H1 (cell line): ENCODE data around the gene SMAP2. TPM values are rescaled to one million over a fixed set of nuclear protein-coding genes. Genes with fewer than 3 reads are reported as not detected.

Source experiments
- ATF3 ChIP-seq: IDR thresholded peaks from 2 replicates; pipeline ENCODE4 v1.6.1; 2011; ENCODE audit warnings: low read depth, mild to moderate bottlenecking, low read length; ENCODE audit not compliant: insufficient read depth
- CBX5 ChIP-seq: fragments of 300-800, 300-1000 bp; sonication (generic); IDR thresholded peaks from 2 replicates; pipeline ENCODE4 v1.7.1; 2016; ENCODE audit warnings: antibody characterized with exemption, low read length, low read depth
- CBX8 ChIP-seq: fragments of 300-800, 300-1000 bp; sonication (generic); IDR thresholded peaks from 2 replicates; pipeline ENCODE4 v1.7.1; 2016; ENCODE audit warnings: low read depth, low read length, borderline replicate concordance
- CEBPB ChIP-seq: IDR thresholded peaks from 2 replicates; pipeline ENCODE4 v1.6.1; 2012; ENCODE audit warnings: low read depth, low read length
- CHD2 ChIP-seq: IDR thresholded peaks from 2 replicates; pipeline ENCODE4 v1.6.1; 2012; ENCODE audit warnings: low read length, improper control_type of control experiment
- EZH2 ChIP-seq: fragments of 200-600 bp; sonication (generic); IDR thresholded peaks from 2 replicates; pipeline ENCODE4 v1.7.1; 2012; ENCODE audit warnings: low read depth, mild to moderate bottlenecking, moderate library complexity, low read length, inconsistent platforms; ENCODE audit not compliant: severe bottlenecking
- MAX ChIP-seq: IDR thresholded peaks from 2 replicates; pipeline ENCODE4 v1.6.1; 2012; ENCODE audit warnings: inconsistent platforms
- POU5F1 ChIP-seq: IDR thresholded peaks from 2 replicates; pipeline ENCODE4 v1.6.1; 2011; ENCODE audit warnings: low read depth, mild to moderate bottlenecking, low read length, moderate library complexity
- SAP30 ChIP-seq: fragments of 300-600 bp; sonication (generic); IDR thresholded peaks from 2 replicates; pipeline ENCODE4 v1.7.1; 2012; ENCODE audit warnings: low read length, moderate library complexity, mild to moderate bottlenecking, inconsistent platforms; ENCODE audit not compliant: insufficient read depth, insufficient replicate concordance
- TAF7 ChIP-seq: optimal IDR thresholded peaks from 2 replicates; pipeline ENCODE3; 2011; ENCODE audit warnings: low read depth, mild to moderate bottlenecking, inconsistent platforms, low read length, moderate library complexity, borderline replicate concordance
- USF2 ChIP-seq: IDR thresholded peaks from 2 replicates; pipeline ENCODE4 v1.6.1; 2011; ENCODE audit warnings: low read length, improper control_type of control experiment
- polyA plus RNA-seq, 7 experiments: library from polyadenylated mRNA; depleted of rRNA in 3 of 7; stranded (reverse) in 5 of 7; unstranded in 2 of 7; fragments of >200 nt in 5 of 7; fragments of 200-250 nt in 2 of 7; gene quantifications; 1 replicate in 5 of 7; 2 replicates in 1 of 7; 4 replicates in 1 of 7; pipeline versions ENCODE4 v1.2.1 to v1.2.3, GENCODE V29; 2011 to 2013; ENCODE audit warnings: missing spikeins in 2 of 7, mixed read lengths in 2 of 7
- total RNA-seq: library from RNA; stranded (reverse); fragmentation: NEBNext Ultra II Directional; extraction: Animal tissue kit (Norgen Biotek cat#: 25700); gene quantifications from 2 replicates; pipeline ENCODE4 v1.2.1, GENCODE V29; 2021

Gene SMAP2
- total and polyA plus RNA-seq, 2 of the 8 experiments (the other 6 are each of a cell fraction or from before 2014, with no cell fraction given) = 4.3 to 5.5 TPM

- TF ChIP-seq ATF3 (no peak), USF2 (no peak), CHD2 (no peak), TAF7 (no peak), CEBPB (no peak), CBX5 (no peak), POU5F1 (no peak), SAP30 (no peak), CBX8 (no peak), EZH2 (no peak), MAX (no peak)
These were observed 12.2 kb downstream of the SMAP2 start (continued) for GRCh38 chr1:40385437-40386358.
